A673 (cell line): Measurements from ENCODE around the gene MCM10. TPM values are rescaled to one million over a fixed set of nuclear protein-coding genes. Genes with fewer than 3 reads are reported as not detected.
"Not testable (repeated sequence)": the region's sequence is repeated elsewhere in the genome, so short reads cannot be mapped to it uniquely, and the experiment has no call there.

Source experiments
- BruUV-seq: library from RNA; stranded (reverse); fragments of 400-500 nt; replicated peaks from 2 replicates; lab custom pipeline; 2021; lab: Mats Ljungman, UMichigan
- CTCF ChIA-PET: fragments of 300-600 bp; sonication (Branson Sonifier 250); formaldehyde crosslinking; loops from one replicate; lab custom pipeline; 2022; ENCODE audit warnings: antibody characterized with exemption; lab: Charles Lee
- POLR2A ChIA-PET: fragments of 300-600 bp; sonication (Branson Sonifier 250); formaldehyde crosslinking; loops from one replicate; lab custom pipeline; 2022; ENCODE audit warnings: antibody characterized with exemption; ENCODE audit not compliant: low non-redundant PET; lab: Charles Lee
- DNase-seq: peaks from one replicate; pipeline ENCODE4 v3.0.0-alpha.2; 2015; ENCODE audit warnings: low spot score
- H3K27ac ChIP-seq: fragments of 200-600 bp; sonication (generic); 2 replicates; pipeline ENCODE4 v1.5.1; 2016; ENCODE audit warnings: mixed run types, low read depth, mild to moderate bottlenecking, mixed read lengths, antibody characterized with exemption, low read length; ENCODE audit not compliant: poor library complexity, severe bottlenecking
- H3K27me3 ChIP-seq: fragments of 200-600 bp; sonication (generic); replicated peaks from 2 replicates; pipeline ENCODE4 v1.6.1; 2017; ENCODE audit warnings: mixed run types, low read depth, mild to moderate bottlenecking, mixed read lengths, antibody characterized with exemption, low read length; ENCODE audit not compliant: insufficient read depth, poor library complexity
- H3K36me3 ChIP-seq: fragments of 200-600 bp; sonication (generic); 2 replicates; pipeline ENCODE4 v1.6.1; 2016; ENCODE audit warnings: mixed run types, mild to moderate bottlenecking, mixed read lengths, antibody characterized with exemption, low read length; ENCODE audit not compliant: insufficient read depth, poor library complexity, severe bottlenecking
- H3K4me1 ChIP-seq: fragments of 200-600 bp; sonication (generic); 2 replicates; pipeline ENCODE4 v1.6.1; 2017; ENCODE audit warnings: mixed run types, mild to moderate bottlenecking, mixed read lengths, antibody characterized with exemption, low read length; ENCODE audit not compliant: insufficient read depth, poor library complexity, severe bottlenecking
- H3K4me3 ChIP-seq: fragments of 200-600 bp; sonication (generic); 2 replicates; pipeline ENCODE4 v1.5.1; 2016; ENCODE audit warnings: low read depth, mixed run types, mild to moderate bottlenecking, mixed read lengths, low read length; ENCODE audit not compliant: poor library complexity, severe bottlenecking
- H3K9me3 ChIP-seq: fragments of 200-600 bp; sonication (generic); 2 replicates; pipeline ENCODE4 v1.6.1; 2016; ENCODE audit warnings: mixed run types, low read depth, mild to moderate bottlenecking, mixed read lengths, antibody characterized with exemption, low read length; ENCODE audit not compliant: poor library complexity, severe bottlenecking
- EZH2 ChIP-seq: fragments of 200-600 bp; sonication (generic); IDR thresholded peaks from 2 replicates; pipeline ENCODE4 v1.6.1; 2017; ENCODE audit warnings: borderline replicate concordance, low read depth, mild to moderate bottlenecking, mixed read lengths, antibody characterized with exemption, low read length; ENCODE audit not compliant: poor library complexity, severe bottlenecking
- intact Hi-C: fragments of 100-400 bp; cut with micrococcal nuclease; formaldehyde crosslinking; loops from one replicate; pipeline ENCODE4 v1.10.0; 2022; ENCODE audit not compliant: unreplicated experiment
- total RNA-seq: library from RNA; stranded (reverse); gene quantifications from 2 replicates; pipeline ENCODE4 v1.2.3, GENCODE V29; 2021
- TF ChIP-seq, protein P1 (sequence below): fragments of 300-800, 200-600 bp; sonication (generic); conservative IDR thresholded peaks from 2 replicates; pipeline ENCODE4 v1.5.1; 2017; ENCODE audit warnings: low read depth, mild to moderate bottlenecking, antibody characterized with exemption, low read length, moderate library complexity, mixed read lengths

Gene MCM10
- total RNA-seq, 1 experiment from 2014 or later: 97.5 TPM

DNA sequence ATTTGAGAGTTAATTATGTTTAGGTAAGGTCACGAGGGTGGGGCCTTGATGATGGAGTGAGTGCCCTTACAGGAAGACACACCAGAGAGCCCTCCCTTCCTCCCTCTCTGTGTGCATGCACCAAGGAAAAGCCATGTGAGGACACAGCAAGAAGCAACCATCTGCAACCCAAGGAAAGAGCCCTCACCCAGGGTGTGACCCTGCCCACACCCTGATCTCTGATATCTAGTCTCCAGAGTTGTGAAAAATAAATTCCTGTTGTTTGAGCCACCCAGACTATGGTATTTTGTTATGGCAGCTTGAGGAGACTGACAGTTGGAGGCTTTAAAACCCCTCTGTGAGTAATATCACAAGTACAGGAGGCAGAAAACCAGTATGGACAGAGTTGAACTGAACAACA, 15.0 kb upstream of the MCM10 start:
- H3K27ac ChIP-seq: no peak overlapping the region
- H3K4me1 ChIP-seq: no peaks in the 10 kb centered on the region
- no peak for DNase-seq
- H3K36me3 ChIP-seq: no peaks in the 10 kb centered on the region
- H3K9me3 ChIP-seq: no peaks in the 10 kb centered on the region
- H3K27me3 ChIP-seq: no peaks in the 10 kb centered on the region
- ChIA-PET POLR2A (no interaction called here), CTCF (no interaction called here)
- intact Hi-C loops: no loop called here
- no peak overlapping the region for H3K4me3 ChIP-seq
- BruUV-seq: no TSS peak
- TF ChIP-seq, protein P1, sequence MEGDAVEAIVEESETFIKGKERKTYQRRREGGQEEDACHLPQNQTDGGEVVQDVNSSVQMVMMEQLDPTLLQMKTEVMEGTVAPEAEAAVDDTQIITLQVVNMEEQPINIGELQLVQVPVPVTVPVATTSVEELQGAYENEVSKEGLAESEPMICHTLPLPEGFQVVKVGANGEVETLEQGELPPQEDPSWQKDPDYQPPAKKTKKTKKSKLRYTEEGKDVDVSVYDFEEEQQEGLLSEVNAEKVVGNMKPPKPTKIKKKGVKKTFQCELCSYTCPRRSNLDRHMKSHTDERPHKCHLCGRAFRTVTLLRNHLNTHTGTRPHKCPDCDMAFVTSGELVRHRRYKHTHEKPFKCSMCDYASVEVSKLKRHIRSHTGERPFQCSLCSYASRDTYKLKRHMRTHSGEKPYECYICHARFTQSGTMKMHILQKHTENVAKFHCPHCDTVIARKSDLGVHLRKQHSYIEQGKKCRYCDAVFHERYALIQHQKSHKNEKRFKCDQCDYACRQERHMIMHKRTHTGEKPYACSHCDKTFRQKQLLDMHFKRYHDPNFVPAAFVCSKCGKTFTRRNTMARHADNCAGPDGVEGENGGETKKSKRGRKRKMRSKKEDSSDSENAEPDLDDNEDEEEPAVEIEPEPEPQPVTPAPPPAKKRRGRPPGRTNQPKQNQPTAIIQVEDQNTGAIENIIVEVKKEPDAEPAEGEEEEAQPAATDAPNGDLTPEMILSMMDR: no peak
- TF ChIP-seq EZH2: no peak

DNA sequence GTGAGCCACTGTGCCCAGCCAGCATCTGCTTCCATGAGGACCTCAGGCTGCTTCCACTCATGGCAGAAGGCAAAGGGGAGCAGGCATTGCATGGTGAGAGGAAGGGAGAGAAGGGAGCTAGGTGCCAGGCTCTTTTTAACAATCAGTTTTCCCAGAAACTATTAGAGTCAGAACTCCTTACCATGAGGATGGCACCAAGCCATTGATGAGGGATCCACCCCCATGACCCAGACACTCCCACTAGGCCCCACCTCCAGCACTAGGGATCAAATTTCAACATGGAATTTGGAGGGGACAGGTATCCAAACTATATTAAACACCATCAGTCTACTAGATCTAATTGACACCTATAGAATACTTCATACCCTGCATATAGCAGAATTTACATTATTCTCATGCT, 14.2 kb upstream of the MCM10 start:
- intact Hi-C loops: no loop called here
- TF ChIP-seq, protein P1: no peak
- TF ChIP-seq EZH2: no peak
- ChIA-PET CTCF (no interaction called here), POLR2A (no interaction called here)
- no peaks in the 10 kb centered on the region for H3K27me3 ChIP-seq
- BruUV-seq: no TSS peak
- DNase-seq: no peak
- H3K9me3 ChIP-seq: no peaks in the 10 kb centered on the region
- H3K4me1 ChIP-seq: no peaks in the 10 kb centered on the region
- H3K27ac ChIP-seq: no peak overlapping the region
- no peak overlapping the region for H3K4me3 ChIP-seq
- no peaks in the 10 kb centered on the region for H3K36me3 ChIP-seq

DNA sequence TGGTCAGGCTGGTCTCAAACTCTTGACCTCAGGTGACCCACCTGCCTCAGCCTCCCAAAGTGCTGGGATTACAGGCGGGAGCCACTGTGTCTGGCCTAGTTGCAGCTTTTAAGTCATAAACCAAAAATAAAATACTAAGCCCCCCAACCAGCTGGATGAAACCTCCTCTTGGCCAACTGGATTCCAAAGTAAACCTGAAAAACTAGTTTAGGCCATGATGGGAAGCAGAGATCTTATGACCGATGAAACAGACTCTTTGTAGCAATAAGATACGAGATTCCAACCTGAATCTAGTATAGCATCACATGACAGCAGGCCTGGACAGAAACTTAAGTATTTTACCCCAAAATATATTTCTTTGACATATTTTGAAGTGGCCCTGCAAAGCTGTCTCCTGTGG, 9.1 kb upstream of the MCM10 start:
- Histone ChIP-seq H3K27me3 (no peaks in the 10 kb centered on the region), H3K9me3 (no peaks in the 10 kb centered on the region), H3K27ac (no peak overlapping the region), H3K4me1 (no peaks in the 10 kb centered on the region), H3K36me3 (no peaks in the 10 kb centered on the region), H3K4me3 (no peak overlapping the region)
- CTCF ChIA-PET: no interaction called here
- no peak for TF ChIP-seq EZH2
- TF ChIP-seq, protein P1: no peak
- POLR2A ChIA-PET: no interaction called here
- DNase-seq: no peak
- intact Hi-C loops: no loop called here
- no TSS peak for BruUV-seq

DNA sequence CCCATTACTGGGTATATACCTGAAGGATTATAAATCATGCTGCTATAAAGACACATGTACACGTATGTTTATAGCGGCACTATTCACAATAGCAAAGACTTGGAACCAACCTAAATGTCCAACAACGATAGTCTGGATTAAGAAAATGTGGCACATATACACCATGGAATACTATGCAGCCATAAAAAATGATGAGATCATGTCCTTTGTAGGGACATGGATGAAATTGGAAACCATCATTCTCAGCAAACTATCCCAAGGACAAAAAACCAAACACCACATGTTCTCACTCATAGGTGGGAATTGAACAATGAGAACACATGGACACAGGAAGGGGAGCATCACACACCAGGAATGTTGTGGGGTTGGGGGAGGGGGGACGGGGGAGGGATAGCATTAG, 5.5 kb upstream of the MCM10 start:
- H3K36me3 ChIP-seq, POLR2A ChIA-PET, H3K27me3 ChIP-seq, DNase-seq, H3K27ac ChIP-seq, CTCF ChIA-PET, intact Hi-C loops, BruUV-seq, H3K9me3 ChIP-seq, H3K4me3 ChIP-seq, H3K4me1 ChIP-seq: not testable (repeated sequence)
